Left lung (tissue), 10 donors: ENCODE data around the gene SORCS3. TPM values are rescaled to one million over a fixed set of nuclear protein-coding genes. Genes with fewer than 3 reads are reported as not detected.

Source experiments
- ATAC-seq: fragments of 200-7000 bp; cut with Tn5 transposase; one replicate; pipeline ENCODE4 v1.9.1; 2020; ENCODE audit warnings: moderate library complexity
- DNase-seq, 4 donors: peaks; one replicate each; pipeline ENCODE4 v3.0.0-alpha.2; 2013 to 2020
- H3K27ac ChIP-seq, 2 donors: fragments of 200-600 bp; sonication (generic) in 1 of 2; one replicate each; pipeline versions ENCODE4 v1.5.0 to v1.8.0; 2020 to 2021
- H3K27me3 ChIP-seq, 2 donors: fragments of 200-600 bp; sonication (generic) in 1 of 2; one replicate each; pipeline versions ENCODE4 v1.5.0 to v1.8.0; 2020 to 2021
- H3K36me3 ChIP-seq, 2 donors: fragments of 200-600 bp; sonication (generic) in 1 of 2; one replicate each; pipeline versions ENCODE4 v1.5.0 to v1.8.0; 2020 to 2021
- H3K4me1 ChIP-seq, 2 donors: fragments of 200-600 bp; one replicate each; pipeline ENCODE4 v1.8.0; 2021
- H3K4me3 ChIP-seq, 2 donors: fragments of 200-600 bp; sonication (generic) in 1 of 2; one replicate each; pipeline versions ENCODE4 v1.5.0 to v1.8.0; 2020 to 2021; ENCODE audit warnings: mild to moderate bottlenecking in 1 of 2
- H3K9me3 ChIP-seq, 2 donors: fragments of 200-600 bp; sonication (generic) in 1 of 2; one replicate each; pipeline versions ENCODE4 v1.5.0 to v1.8.0; 2020 to 2021
- CTCF ChIP-seq, 2 donors: fragments of 200-600 bp; sonication (generic) in 1 of 2; IDR thresholded peaks; one replicate each; pipeline versions ENCODE4 v1.5.0 to v1.8.0; 2021; ENCODE audit warnings: antibody characterized with exemption in 2 of 2
- intact Hi-C, 2 donors: fragments of 100-400 bp; cut with DNase I; formaldehyde crosslinking; loops; one replicate each; pipeline versions ENCODE4 v1.11.2 to v1.14.2; 2022
- polyA plus RNA-seq, 6 donors: library from polyadenylated mRNA; unstranded; fragments of 120-200 nt; gene quantifications; one replicate each; pipeline ENCODE4 v1.2.1, GENCODE V29; 2013; ENCODE audit not compliant: insufficient read length in 6 of 6
- total RNA-seq, 2 donors: library from RNA; stranded (reverse); fragmentation: NEBNext Ultra II Directional; extraction: Animal tissue kit (Norgen Biotek cat#: 25700); gene quantifications; one replicate each; pipeline ENCODE4 v1.2.1, GENCODE V29; 2021
- donor health status: DM: no; HTN: yes; CAD: no.
- donor health status: DM: no; HTN: no; CAD: no.

Gene SORCS3
- total and polyA plus RNA-seq, 8 donors: 0.05 to 0.24 (median 0.06) TPM; not detected in 2

DNA sequence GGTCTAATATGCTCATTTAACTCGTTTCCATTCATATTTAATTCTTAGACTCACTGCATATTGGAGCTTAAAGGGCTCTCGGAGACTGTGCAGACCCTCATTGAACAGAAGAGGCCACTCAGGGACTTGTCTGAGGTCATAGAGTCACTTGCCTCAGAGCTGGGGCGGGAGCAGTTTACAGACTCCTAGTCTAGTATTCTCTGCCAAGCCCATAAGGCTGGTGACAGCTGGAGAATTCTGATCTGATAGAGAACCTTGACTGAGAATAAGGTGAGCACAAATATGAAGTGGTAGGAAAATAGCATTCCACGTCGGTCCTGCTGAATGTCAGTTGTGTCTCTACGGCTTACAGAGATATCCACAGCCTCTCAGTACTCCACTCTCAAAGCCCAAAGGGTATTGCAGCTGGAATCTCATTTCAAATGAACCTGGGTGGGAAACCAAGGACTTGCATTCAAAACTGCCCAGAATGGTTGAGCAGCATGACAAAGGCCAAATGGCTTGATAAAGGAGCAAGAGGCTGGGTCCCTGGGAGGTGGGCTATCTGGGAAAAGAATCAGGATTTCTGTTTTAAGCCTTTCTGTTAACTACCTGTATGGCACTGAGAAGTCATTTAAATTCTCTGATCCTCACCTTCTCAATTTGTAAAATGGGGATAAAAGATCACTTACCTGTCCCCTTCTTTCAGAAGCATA is 283.2 kb downstream of the SORCS3 start:
- H3K9me3 ChIP-seq: no peaks in the 10 kb centered on the region
- no peaks in the 10 kb centered on the region for H3K4me1 ChIP-seq
- no peak for TF ChIP-seq CTCF (IDR thresholded peaks at IDR 0.05)
- intact Hi-C loops: no loop called here
- no peak overlapping the region for H3K4me3 ChIP-seq
- H3K27me3 ChIP-seq: no peaks in the 10 kb centered on the region
- no peak overlapping the region for H3K27ac ChIP-seq
- H3K36me3 ChIP-seq: no peaks in the 10 kb centered on the region
- no peak for ATAC-seq
- DNase-seq: no peak

- DNase-seq: peak in 2 of 4 donors; percentile 8 to 35
- Histone ChIP-seq H3K27ac (no peak overlapping the region), H3K4me3 (no peak overlapping the region), H3K9me3 (no peaks in the 10 kb centered on the region), H3K4me1 (no peaks in the 10 kb centered on the region), H3K27me3 (no peaks in the 10 kb centered on the region), H3K36me3 (no peaks in the 10 kb centered on the region)
- intact Hi-C loops: no loop called here
- ATAC-seq: peak; percentile 64
- peak; percentile 59 to 64 for TF ChIP-seq CTCF (IDR thresholded peaks at IDR 0.05)
Observed at GRCh38 chr10:104925232-104925851, 284.3 kb downstream of the SORCS3 start.

DNA sequence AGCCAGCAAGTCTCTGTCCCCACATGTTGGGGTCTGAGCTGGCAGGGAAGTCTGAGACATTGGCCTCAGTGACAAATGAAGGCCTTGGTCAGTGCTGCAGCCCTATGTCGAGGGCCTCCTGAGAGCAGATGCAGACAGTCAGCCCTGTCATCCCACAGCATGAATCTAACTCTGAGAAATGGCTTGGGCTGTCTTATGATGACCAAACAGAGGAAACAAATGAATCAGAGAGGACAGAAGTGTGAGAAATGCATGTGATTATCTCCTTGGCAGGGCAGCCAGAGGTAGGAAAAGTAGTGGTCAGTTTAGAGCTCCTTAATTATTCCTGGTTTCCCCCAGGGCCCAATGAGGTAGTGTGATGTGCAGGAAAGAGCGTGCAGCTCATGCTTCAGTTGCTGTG is 287.6 kb downstream of the SORCS3 start:
- Histone ChIP-seq H3K27ac (no peak overlapping the region), H3K4me3 (no peak overlapping the region), H3K36me3 (no peaks in the 10 kb centered on the region), H3K27me3 (no peaks in the 10 kb centered on the region), H3K9me3 (no peaks in the 10 kb centered on the region), H3K4me1 (no peaks in the 10 kb centered on the region)
- no peak for ATAC-seq
- intact Hi-C loops: no loop called here
- no peak for TF ChIP-seq CTCF (IDR thresholded peaks at IDR 0.05)
- DNase-seq: no peak

DNA sequence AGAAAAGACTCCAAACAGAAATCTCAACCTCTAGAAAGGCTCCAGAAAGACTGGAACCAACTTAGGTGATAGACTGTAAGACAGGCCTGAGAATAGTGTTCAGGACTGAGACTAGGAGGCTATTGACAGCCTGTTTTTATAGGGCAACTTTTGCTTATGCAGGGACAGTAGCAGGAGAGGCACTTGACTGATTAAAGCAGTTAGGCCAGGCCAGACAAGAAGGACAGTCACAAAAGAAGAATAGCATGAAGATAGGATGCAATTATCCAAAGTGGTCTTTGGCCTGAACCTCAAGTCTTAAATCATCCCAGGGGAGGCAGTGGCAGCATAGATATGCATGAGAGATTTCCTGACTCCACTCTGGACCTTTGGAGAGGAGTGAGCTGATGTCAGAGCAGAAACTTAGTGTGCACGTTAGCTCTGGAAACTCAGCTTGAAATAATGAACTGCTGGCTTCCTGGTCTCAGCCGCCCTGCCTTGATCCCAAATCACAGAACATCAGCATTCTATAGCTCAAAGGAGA is 290.6 kb downstream of the SORCS3 start:
- intact Hi-C loops: no loop called here
- DNase-seq: no peak
- ATAC-seq: no peak
- Histone ChIP-seq H3K27ac (no peak overlapping the region), H3K4me3 (no peak overlapping the region), H3K36me3 (no peaks in the 10 kb centered on the region), H3K4me1 (no peaks in the 10 kb centered on the region), H3K27me3 (no peaks in the 10 kb centered on the region), H3K9me3 (no peaks in the 10 kb centered on the region)
- TF ChIP-seq CTCF (IDR thresholded peaks at IDR 0.05): no peak

- no peak for ATAC-seq
Observed at GRCh38 chr10:104935656-104936055, 294.6 kb downstream of the SORCS3 start.

More at GRCh38 chr10:104935656-104936055, 294.6 kb downstream of the SORCS3 start:
- no peaks in the 10 kb centered on the region for H3K4me1 ChIP-seq
- H3K4me3 ChIP-seq: no peak overlapping the region
- intact Hi-C loops: no loop called here
- H3K27ac ChIP-seq: no peak overlapping the region
- H3K9me3 ChIP-seq: no peaks in the 10 kb centered on the region
- H3K36me3 ChIP-seq: no peaks in the 10 kb centered on the region
- TF ChIP-seq CTCF (IDR thresholded peaks at IDR 0.05): no peak
- H3K27me3 ChIP-seq: no peaks in the 10 kb centered on the region
- DNase-seq: no peak
